A673 (cell line): ENCODE data around the gene PBX4.

ENCODE experiments used
- EZH2 ChIP-seq: fragments of 200-600 bp; sonication (generic); IDR thresholded peaks from 2 replicates; pipeline ENCODE4 v1.6.1; 2017; ENCODE audit warnings: borderline replicate concordance, low read depth, mild to moderate bottlenecking, mixed read lengths, antibody characterized with exemption, low read length; ENCODE audit not compliant: poor library complexity, severe bottlenecking
- TF ChIP-seq, protein P1 (sequence below): fragments of 300-800, 200-600 bp; sonication (generic); conservative IDR thresholded peaks from 2 replicates; pipeline ENCODE4 v1.5.1; 2017; ENCODE audit warnings: low read depth, mild to moderate bottlenecking, antibody characterized with exemption, low read length, moderate library complexity, mixed read lengths

DNA sequence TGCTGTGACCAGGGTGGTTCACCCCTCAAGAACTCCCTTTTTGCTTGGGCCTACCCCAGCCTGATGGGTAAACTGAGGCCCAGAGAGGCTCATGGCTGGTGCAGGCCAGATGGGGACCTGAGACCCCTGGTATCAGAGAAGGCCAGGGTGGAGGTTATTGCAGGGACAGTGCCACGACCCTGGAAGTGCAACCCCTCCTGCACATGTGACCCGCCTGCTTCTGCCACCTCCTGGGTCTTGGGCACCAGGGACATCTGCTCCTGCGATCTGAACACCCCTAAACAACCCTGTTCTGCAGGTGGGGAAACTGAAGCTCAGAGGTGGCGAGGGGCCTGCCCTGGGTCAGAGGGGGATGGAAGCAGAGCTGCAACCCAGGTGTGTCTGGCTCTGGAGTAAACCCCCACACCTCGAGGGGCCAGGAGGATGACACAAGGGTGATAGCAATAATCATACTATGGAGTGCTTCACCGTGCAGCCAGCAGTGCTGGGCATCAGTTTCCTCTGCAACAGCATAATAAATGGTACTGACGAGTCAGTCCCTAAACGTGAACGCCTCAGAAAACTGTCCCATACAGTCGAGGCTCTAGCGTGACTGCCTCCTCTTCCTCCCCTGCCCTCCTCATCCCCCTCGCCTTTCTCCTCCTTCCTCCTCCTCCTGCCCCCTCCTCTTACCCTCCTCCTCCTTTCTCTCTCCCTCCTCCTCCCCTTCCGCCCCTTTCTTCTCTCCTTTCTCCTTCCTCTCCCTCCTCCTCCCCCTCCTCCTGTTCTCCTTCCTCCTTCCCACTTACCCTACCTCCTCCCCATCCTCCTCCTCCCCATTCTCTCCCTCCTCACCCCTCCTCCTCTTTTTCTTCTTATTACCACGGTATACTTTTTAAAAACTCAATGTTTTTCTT, 85.4 kb downstream of the PBX4 start:
- TF ChIP-seq, protein P1, sequence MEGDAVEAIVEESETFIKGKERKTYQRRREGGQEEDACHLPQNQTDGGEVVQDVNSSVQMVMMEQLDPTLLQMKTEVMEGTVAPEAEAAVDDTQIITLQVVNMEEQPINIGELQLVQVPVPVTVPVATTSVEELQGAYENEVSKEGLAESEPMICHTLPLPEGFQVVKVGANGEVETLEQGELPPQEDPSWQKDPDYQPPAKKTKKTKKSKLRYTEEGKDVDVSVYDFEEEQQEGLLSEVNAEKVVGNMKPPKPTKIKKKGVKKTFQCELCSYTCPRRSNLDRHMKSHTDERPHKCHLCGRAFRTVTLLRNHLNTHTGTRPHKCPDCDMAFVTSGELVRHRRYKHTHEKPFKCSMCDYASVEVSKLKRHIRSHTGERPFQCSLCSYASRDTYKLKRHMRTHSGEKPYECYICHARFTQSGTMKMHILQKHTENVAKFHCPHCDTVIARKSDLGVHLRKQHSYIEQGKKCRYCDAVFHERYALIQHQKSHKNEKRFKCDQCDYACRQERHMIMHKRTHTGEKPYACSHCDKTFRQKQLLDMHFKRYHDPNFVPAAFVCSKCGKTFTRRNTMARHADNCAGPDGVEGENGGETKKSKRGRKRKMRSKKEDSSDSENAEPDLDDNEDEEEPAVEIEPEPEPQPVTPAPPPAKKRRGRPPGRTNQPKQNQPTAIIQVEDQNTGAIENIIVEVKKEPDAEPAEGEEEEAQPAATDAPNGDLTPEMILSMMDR, result no peak
- no peak for TF ChIP-seq EZH2
